ENCODE results near the gene TMEM164.

TMEM164 gene

GRCh38 chrX:110159865-110160264, 157.0 kb downstream of the TMEM164 start:
- CTCF ChIA-PET = interaction anchor here (1.2 to 1.5 kb wide), 3 partner anchors 21 to 253 kb away, joined by 3 to 6 read pairs (median 4); no protein-coding TSS in a partner anchor
- H3K27ac ChIP-seq = peak overlapping the region; percentile 56
- TF ChIP-seq CTCF (conservative IDR thresholded peaks at IDR 0.05; ENCODE audit: low read depth) = no peak
- no peak for DNase-seq (ENCODE audit: low spot score)
- POLR2A ChIA-PET (ENCODE audit: low non-redundant PET) = no interaction called here

DNA sequence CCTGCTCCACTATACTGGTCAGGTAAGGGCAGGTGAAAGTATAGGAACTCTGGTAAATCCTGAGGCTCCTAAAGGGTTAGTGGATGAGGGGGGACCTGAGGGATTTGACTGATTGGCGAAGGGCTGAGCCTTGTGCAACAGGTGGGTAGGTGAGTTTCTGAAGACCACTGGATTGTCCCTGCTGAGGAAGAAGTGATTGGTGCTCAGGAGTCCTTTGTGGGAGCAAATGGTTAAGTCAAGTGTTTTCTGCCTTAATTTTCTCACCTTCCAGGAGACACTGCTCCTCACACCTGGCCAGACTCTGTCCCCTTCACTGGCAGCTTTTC, 158.4 kb downstream of the TMEM164 start:
- DNase-seq (ENCODE audit: low spot score) = no peak
- ChIA-PET CTCF (interaction anchor here (0.8 to 2.1 kb wide), 6 partner anchors 18 to 251 kb away, joined by 3 to 7 read pairs (median 4); no protein-coding TSS in a partner anchor), POLR2A (ENCODE audit: low non-redundant PET) (no interaction called here)
- peak overlapping the region; percentile 74 for H3K27ac ChIP-seq
- TF ChIP-seq CTCF (conservative IDR thresholded peaks at IDR 0.05; ENCODE audit: low read depth) = no peak

DNA sequence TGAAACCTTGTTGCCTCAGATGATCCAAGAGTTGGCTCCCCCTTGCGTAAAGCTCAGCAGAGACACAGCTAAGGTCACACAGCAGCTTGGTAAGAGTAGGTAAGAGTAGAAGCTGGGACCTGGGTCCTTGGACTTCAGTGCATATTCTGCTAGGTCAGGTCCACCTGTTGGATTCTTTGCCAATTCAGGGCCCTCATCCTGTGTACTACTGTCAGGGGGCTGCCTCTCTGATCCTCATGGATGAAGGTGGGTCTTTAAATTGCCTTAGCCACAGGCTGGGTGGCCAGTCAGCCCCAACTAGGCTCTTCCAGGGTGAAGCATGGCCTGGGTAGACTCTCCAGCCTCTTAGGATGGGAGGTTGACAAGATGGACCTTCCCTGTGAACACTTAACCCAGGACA, 159.2 kb downstream of the TMEM164 start:
- no peak overlapping the region for H3K27ac ChIP-seq
- no peak for TF ChIP-seq CTCF (conservative IDR thresholded peaks at IDR 0.05; ENCODE audit: low read depth)
- ChIA-PET POLR2A (ENCODE audit: low non-redundant PET) (no interaction called here), CTCF (interaction anchor here (2.1 kb wide), 1 partner anchor 246 kb away, joined by 7 read pairs; no protein-coding TSS in a partner anchor)
- DNase-seq (ENCODE audit: low spot score) = no peak

GRCh38 chrX:110162867-110163266, 160.0 kb downstream of the TMEM164 start:
- no peak for DNase-seq (ENCODE audit: low spot score)
- no peak overlapping the region for H3K27ac ChIP-seq
- TF ChIP-seq CTCF (conservative IDR thresholded peaks at IDR 0.05; ENCODE audit: low read depth) = no peak
- POLR2A ChIA-PET (ENCODE audit: low non-redundant PET) = no interaction called here
- CTCF ChIA-PET = interaction anchor here (2.1 kb wide), 1 partner anchor 245 kb away, joined by 7 read pairs; no protein-coding TSS in a partner anchor

DNA sequence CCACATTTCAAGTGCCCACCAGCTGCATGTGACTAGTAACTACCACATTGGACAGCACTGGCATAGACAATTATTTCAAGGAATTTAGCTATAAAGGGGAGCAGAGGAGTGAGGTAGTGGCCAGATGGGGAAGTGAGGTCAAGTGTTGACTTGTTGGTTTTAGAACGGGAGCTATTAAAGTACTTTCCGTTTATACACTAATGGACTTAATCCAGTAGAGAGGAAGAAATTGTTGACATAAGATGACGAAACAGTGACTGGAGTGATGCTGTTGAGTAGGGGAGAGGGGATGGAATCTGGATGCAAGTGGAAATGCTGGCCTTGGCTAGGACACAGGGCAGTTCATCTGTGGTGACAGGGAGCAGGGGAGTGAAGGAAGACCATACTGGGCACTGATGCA, 160.6 kb downstream of the TMEM164 start:
- no peak for TF ChIP-seq CTCF (conservative IDR thresholded peaks at IDR 0.05; ENCODE audit: low read depth)
- ChIA-PET POLR2A (ENCODE audit: low non-redundant PET) (no interaction called here), CTCF (interaction anchor here (0.6 to 2.1 kb wide), 2 partner anchors 8 to 244 kb away, joined by 4 to 7 read pairs; no protein-coding TSS in a partner anchor)
- no peak for DNase-seq (ENCODE audit: low spot score)
- H3K27ac ChIP-seq = no peak overlapping the region

GRCh38 chrX:110167952-110168451, 165.1 kb downstream of the TMEM164 start:
- ChIA-PET POLR2A (ENCODE audit: low non-redundant PET) (no interaction called here), CTCF (interaction anchor here (0.6 to 0.9 kb wide), 2 partner anchors 149 to 173 kb away, joined by 3 read pairs; no protein-coding TSS in a partner anchor)
- no peak for DNase-seq (ENCODE audit: low spot score)
- no peak overlapping the region for H3K27ac ChIP-seq
- 0 out of 2 replicates have a peak, but pooled peaks have one; percentile 18 for TF ChIP-seq CTCF (conservative IDR thresholded peaks at IDR 0.05; ENCODE audit: low read depth)

Data from RWPE1 (cell line).